ENCODE measurements around the gene ESAM.

Gene ESAM

GRCh38 chr11:124801014-124801413 lies 38.9 kb upstream of the ESAM start:
- no peak for TF ChIP-seq CTCF (conservative IDR thresholded peaks at IDR 0.05; ENCODE audit: low read length)
- H3K4me3 ChIP-seq (ENCODE audit: low read length): peak overlapping the region; percentile 77
- DNase-seq (ENCODE audit: low read depth): peak; percentile 42

- peak within 1 kb of the TSS; percentile 77 for H3K4me3 ChIP-seq (ENCODE audit: low read length)
- peak; percentile 73 for DNase-seq (ENCODE audit: low read depth)
- TF ChIP-seq CTCF (conservative IDR thresholded peaks at IDR 0.05; ENCODE audit: low read length): no peak
These were observed 38.3 kb upstream of the ESAM start, which contains the start of gene MSANTD2 for GRCh38 chr11:124800226-124800929. MSANTD2 (minus strand) TSS chr11:124800406; CDS start chr11:124800380, 26 bp downstream.

GRCh38 chr11:124799348-124800225 lies 37.5 kb upstream of the ESAM start:
- TF ChIP-seq CTCF (conservative IDR thresholded peaks at IDR 0.05; ENCODE audit: low read length): no peak
- H3K4me3 ChIP-seq (ENCODE audit: low read length): peak overlapping the region; percentile 77
- peak; percentile 7 for DNase-seq (ENCODE audit: low read depth)

- peak; percentile 88 for DNase-seq (ENCODE audit: low read depth)
- peak overlapping the region; percentile 77 for H3K4me3 ChIP-seq (ENCODE audit: low read length)
- no peak for TF ChIP-seq CTCF (conservative IDR thresholded peaks at IDR 0.05; ENCODE audit: low read length)
These were observed 36.9 kb upstream of the ESAM start for GRCh38 chr11:124798991-124799347.

- no peak for DNase-seq (ENCODE audit: low read depth)
- TF ChIP-seq CTCF (conservative IDR thresholded peaks at IDR 0.05; ENCODE audit: low read length): no peak
- no peak overlapping the region for H3K4me3 ChIP-seq (ENCODE audit: low read length)
These were observed 34.2 kb upstream of the ESAM start for GRCh38 chr11:124796312-124796711.

GRCh38 chr11:124793466-124794278 lies 31.6 kb upstream of the ESAM start:
- H3K4me3 ChIP-seq (ENCODE audit: low read length): no peak overlapping the region
- DNase-seq (ENCODE audit: low read depth): peak; percentile 51
- peak; percentile 79 for TF ChIP-seq CTCF (conservative IDR thresholded peaks at IDR 0.05; ENCODE audit: low read length)
